ENCODE data around the gene RBMS3.

The RBMS3 gene

DNA sequence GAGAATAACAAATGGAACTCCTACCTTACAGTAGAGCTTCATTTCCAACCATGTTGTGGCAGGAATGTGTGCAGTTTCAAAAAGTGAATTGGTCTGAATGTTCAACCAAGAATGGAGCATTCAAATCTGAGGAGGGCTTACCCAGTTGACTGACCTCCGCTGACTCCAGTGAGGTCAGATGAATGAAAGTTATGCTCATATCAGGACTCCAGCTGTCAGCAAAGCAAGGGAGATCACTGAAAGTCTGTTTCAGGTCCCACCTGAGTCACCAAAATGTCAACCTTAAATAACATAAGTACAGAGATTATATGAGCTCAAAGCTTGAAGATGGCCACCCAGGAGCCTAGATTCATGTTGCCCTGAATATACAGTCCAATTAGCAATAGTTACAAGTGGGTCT is 473.5 kb downstream of the RBMS3 start:
- Histone ChIP-seq H3K9me3 (ENCODE audit: insufficient read depth, low read depth, low read length) (no peaks in the 10 kb centered on the region), H3K9ac (ENCODE audit: low read depth, low read length) (no peak overlapping the region), H3K4me1 (ENCODE audit: insufficient read depth, low read length) (peaks cover 3% of the 10 kb centered on the region; the same call in 1 of the 2 replicates), H3K36me3 (ENCODE audit: insufficient read depth, low read depth, low read length) (no peaks in the 10 kb centered on the region), H3K4me3 (ENCODE audit: low read length) (no peak overlapping the region), H3K27me3 (ENCODE audit: insufficient read depth, low read length) (no peaks in the 10 kb centered on the region), H3K27ac (ENCODE audit: low read length) (no peak overlapping the region)

DNA sequence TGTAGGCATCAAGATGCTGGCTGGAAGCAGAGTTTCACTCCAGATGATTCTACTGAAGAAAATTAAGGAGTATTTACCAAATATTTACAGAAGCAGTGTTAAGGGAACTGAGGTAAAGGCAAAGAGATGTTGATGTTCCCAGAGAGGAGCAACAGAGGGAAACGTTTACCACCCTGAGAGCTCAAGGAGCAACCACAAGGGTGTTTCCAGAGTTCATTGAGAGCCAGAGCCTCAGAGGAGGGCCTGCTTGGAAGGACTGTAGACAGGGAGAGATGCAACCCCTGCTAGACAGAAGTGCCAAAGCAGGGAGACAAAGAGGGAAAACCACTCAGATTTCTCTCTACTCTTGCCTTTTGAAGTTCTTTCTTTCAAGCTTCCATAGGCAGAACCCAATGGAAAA is 474.5 kb downstream of the RBMS3 start:
- H3K36me3 ChIP-seq (ENCODE audit: insufficient read depth, low read depth, low read length) = no peaks in the 10 kb centered on the region
- no peak overlapping the region for H3K9ac ChIP-seq (ENCODE audit: low read depth, low read length)
- H3K9me3 ChIP-seq (ENCODE audit: insufficient read depth, low read depth, low read length) = no peaks in the 10 kb centered on the region
- no peak overlapping the region for H3K27ac ChIP-seq (ENCODE audit: low read length)
- no peaks in the 10 kb centered on the region for H3K27me3 ChIP-seq (ENCODE audit: insufficient read depth, low read length)
- H3K4me3 ChIP-seq (ENCODE audit: low read length) = no peak overlapping the region
- peaks cover 6% of the 10 kb centered on the region for H3K4me1 ChIP-seq (ENCODE audit: insufficient read depth, low read length)

DNA sequence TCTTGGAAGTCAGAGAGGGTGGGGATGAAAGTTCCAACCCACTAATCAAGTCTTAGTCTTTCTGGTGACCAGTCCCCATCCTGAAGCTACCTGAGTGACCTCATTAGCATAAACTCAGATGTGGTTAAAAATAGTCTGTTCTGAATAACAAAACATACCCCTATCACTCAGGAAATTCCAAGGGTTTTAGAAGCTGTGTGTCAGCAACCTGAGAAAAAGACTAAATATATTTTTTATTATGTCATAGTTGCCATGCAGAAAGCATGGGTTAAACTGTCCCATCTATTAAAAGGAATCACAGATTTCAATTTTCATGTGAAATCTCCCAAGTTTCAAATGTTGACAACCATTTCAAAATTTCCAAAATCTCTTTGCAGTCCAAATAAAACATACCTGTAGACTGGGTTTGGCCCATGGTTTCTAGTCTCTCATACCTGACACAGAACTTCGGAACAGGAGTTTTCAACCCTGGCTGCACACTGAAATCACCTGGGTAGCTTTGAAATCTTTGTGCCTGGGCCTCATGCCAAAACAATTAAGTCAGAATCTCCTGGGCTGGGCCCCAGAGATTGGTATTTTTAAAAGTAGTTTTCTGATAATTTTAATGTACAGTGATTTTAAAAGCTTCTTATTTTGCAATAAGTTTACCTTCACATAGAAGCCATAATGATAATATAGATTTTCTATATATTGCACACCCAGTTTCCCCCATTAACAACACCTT is 476.3 kb downstream of the RBMS3 start:
- Histone ChIP-seq H3K4me3 (ENCODE audit: low read length) (no peak overlapping the region), H3K9me3 (ENCODE audit: insufficient read depth, low read depth, low read length) (no peaks in the 10 kb centered on the region), H3K27me3 (ENCODE audit: insufficient read depth, low read length) (no peaks in the 10 kb centered on the region), H3K36me3 (ENCODE audit: insufficient read depth, low read depth, low read length) (no peaks in the 10 kb centered on the region), H3K9ac (ENCODE audit: low read depth, low read length) (no peak overlapping the region), H3K4me1 (ENCODE audit: insufficient read depth, low read length) (peaks cover 6% of the 10 kb centered on the region), H3K27ac (ENCODE audit: low read length) (no peak overlapping the region)

DNA sequence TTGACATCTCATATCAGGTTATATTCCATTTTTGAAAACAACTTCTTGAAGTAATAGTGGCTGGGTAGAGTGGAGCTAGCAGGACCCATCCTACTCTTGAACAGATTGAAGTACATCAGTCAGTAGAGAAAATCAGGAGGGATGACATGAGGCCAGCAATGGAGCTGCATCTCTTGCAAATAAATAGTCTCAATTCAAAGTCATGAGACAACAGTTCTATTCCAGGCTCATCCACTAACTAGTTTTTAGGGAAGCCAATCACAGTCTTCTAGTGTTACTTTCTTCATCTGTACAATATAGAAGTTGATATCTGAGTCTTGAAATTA is 477.2 kb downstream of the RBMS3 start:
- no peaks in the 10 kb centered on the region for H3K27me3 ChIP-seq (ENCODE audit: insufficient read depth, low read length)
- H3K9me3 ChIP-seq (ENCODE audit: insufficient read depth, low read depth, low read length) = no peaks in the 10 kb centered on the region
- H3K27ac ChIP-seq (ENCODE audit: low read length) = no peak overlapping the region
- no peak overlapping the region for H3K9ac ChIP-seq (ENCODE audit: low read depth, low read length)
- H3K4me3 ChIP-seq (ENCODE audit: low read length) = no peak overlapping the region
- peaks cover 6% of the 10 kb centered on the region for H3K4me1 ChIP-seq (ENCODE audit: insufficient read depth, low read length)
- no peaks in the 10 kb centered on the region for H3K36me3 ChIP-seq (ENCODE audit: insufficient read depth, low read depth, low read length)

DNA sequence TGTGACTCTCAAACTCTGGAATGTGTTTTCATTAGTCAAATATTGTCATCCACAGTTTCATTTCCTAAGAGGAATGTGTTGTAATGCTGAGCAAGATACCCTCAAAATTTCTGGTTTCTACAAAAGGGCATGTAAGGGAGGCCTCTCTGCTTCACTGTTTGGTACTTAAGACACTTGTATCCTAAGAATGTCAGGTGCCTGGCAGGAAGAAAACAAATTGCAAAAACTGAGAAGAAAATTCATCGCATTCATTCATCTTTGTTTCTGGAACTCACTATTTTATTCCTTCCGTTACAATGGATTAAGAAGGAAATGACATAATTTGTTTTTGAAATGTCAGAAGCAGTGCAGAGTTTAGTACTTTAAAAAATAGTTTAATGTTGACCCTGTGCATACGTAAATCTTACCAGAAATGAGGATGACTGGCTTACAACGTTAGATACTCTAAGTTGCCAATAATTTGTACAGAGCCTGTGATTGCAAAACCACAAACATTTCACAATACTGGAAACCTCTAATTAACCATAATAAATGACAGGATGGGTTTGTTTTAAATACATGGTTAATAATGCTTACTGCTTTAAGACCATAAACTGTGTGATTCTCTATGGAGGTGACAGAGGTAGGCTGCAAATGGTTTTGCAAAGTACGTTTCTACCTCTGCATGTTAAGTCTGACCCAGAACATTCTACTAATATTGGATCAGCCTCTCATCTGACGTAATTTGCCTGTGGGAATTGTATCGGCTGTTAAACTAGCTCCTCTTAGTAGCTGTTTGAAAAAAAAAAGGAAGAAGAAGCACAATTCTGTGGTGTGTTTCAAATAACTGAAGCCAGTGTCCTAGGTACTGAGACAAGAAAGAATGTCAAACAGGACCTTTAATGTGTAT is 477.8 kb downstream of the RBMS3 start:
- H3K27ac ChIP-seq (ENCODE audit: low read length) = no peak overlapping the region
- no peaks in the 10 kb centered on the region for H3K36me3 ChIP-seq (ENCODE audit: insufficient read depth, low read depth, low read length)
- H3K9ac ChIP-seq (ENCODE audit: low read depth, low read length) = no peak overlapping the region
- no peaks in the 10 kb centered on the region for H3K9me3 ChIP-seq (ENCODE audit: insufficient read depth, low read depth, low read length)
- no peaks in the 10 kb centered on the region for H3K27me3 ChIP-seq (ENCODE audit: insufficient read depth, low read length)
- no peak overlapping the region for H3K4me3 ChIP-seq (ENCODE audit: low read length)
- H3K4me1 ChIP-seq (ENCODE audit: insufficient read depth, low read length) = peaks cover 6% of the 10 kb centered on the region

DNA sequence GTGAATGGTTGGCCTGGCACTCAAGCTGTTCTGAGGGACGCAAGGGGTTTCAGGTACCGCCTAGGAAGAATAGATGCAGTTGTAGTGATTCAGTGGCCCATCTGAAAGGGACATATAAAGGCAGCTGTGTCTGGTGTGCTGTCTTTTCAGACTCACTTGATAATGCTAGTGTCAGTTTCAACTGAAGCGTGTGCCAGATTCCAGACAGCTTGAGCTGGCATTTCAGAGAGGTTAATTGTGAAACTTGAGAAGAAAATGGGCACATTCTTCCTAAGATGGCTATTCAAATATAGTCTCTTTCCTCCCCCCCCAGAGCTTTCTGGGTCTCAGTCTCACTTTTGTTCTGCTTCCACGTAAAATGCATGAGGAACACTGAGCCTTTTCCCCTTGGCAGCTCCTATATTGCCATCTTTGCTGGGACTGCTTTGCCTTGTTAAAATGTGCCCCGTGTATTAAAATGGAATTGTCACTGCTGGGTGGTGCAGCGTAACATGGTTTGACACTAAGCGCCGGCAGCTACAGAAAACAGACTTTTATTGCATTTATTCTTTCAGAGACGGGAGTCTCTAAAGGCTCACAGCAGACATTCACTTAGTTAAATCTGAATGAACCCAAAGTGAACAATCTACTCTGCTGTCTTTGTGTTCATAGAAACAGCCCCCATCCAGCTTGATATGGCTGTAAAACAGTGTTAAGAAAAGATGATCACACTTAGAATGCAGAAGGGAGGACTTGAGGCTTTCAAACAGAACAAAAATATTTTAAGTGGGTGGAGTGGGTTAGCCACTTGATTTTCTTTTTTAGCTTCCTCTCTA is 478.7 kb downstream of the RBMS3 start:
- Histone ChIP-seq H3K27me3 (ENCODE audit: insufficient read depth, low read length) (no peaks in the 10 kb centered on the region), H3K36me3 (ENCODE audit: insufficient read depth, low read depth, low read length) (no peaks in the 10 kb centered on the region), H3K27ac (ENCODE audit: low read length) (no peak overlapping the region), H3K4me3 (ENCODE audit: low read length) (no peak overlapping the region), H3K4me1 (ENCODE audit: insufficient read depth, low read length) (peaks cover 6% of the 10 kb centered on the region), H3K9me3 (ENCODE audit: insufficient read depth, low read depth, low read length) (no peaks in the 10 kb centered on the region), H3K9ac (ENCODE audit: low read depth, low read length) (no peak overlapping the region)

DNA sequence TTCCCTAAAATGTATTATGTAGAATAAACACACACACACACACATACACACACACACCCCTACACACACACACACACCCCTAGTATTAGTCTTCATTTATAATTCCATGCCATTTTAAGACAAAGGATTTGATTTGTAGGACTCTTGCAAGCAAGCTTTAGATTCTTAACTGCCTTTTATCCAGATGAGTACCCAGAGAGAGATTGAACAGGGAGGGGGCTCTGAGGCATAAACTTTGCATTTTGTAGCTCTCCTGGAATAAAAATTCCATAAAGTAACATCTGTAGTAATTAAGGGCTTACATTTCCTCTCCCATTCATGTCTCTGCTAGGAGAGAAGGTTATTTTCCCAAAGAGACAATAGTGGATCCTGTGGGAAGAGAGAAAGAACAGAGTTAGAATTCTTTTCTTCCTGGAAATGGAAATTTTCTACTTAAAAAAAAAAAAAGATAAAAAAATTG is 479.4 kb downstream of the RBMS3 start:
- Histone ChIP-seq H3K4me3 (ENCODE audit: low read length) (no peak overlapping the region), H3K27ac (ENCODE audit: low read length) (no peak overlapping the region), H3K9me3 (ENCODE audit: insufficient read depth, low read depth, low read length) (no peaks in the 10 kb centered on the region), H3K4me1 (ENCODE audit: insufficient read depth, low read length) (peaks cover 6% of the 10 kb centered on the region), H3K27me3 (ENCODE audit: insufficient read depth, low read length) (no peaks in the 10 kb centered on the region), H3K36me3 (ENCODE audit: insufficient read depth, low read depth, low read length) (no peaks in the 10 kb centered on the region), H3K9ac (ENCODE audit: low read depth, low read length) (no peak overlapping the region)

DNA sequence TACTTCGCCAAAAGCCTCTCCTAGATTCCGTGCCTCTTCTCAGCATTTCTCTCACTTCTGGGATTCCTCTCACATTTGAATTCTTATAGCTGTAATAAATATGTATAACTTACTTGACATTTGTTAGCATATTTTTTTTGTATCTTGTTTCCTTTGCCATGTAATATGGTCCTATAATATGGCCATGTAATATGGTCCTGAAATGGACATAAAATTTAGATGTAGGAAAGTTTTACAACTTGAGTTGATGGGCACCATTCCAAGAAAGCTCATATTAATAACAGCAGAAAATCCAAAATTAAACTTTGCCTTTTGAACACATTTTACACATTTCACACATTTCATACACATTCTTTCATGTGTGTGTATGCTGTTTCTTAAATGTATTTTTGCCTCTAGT is 480.6 kb downstream of the RBMS3 start:
- H3K4me3 ChIP-seq (ENCODE audit: low read length) = no peak overlapping the region
- H3K4me1 ChIP-seq (ENCODE audit: insufficient read depth, low read length) = peaks cover 6% of the 10 kb centered on the region
- H3K27ac ChIP-seq (ENCODE audit: low read length) = no peak overlapping the region
- no peaks in the 10 kb centered on the region for H3K36me3 ChIP-seq (ENCODE audit: insufficient read depth, low read depth, low read length)
- H3K9me3 ChIP-seq (ENCODE audit: insufficient read depth, low read depth, low read length) = no peaks in the 10 kb centered on the region
- H3K9ac ChIP-seq (ENCODE audit: low read depth, low read length) = no peak overlapping the region
- no peaks in the 10 kb centered on the region for H3K27me3 ChIP-seq (ENCODE audit: insufficient read depth, low read length)

DNA sequence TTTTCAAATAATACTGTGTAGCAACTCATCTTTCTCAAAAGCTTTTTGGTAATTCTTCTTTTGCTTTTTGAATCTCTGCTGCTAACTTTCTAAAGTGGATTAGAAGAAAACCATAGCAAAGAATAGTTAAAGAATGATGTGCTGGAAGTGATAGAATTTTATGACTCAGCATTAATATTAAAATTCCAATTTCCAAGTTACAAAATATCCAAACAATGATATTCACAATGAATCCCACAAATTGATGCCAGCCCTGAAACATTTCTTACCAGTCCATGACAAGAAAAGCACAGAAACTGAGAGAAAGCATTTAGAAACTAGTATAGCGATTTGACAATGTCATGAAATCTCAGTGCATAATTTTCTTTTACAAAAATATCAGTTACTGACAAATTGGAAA is 482.2 kb downstream of the RBMS3 start:
- Histone ChIP-seq H3K9ac (ENCODE audit: low read depth, low read length) (no peak overlapping the region), H3K27ac (ENCODE audit: low read length) (no peak overlapping the region), H3K27me3 (ENCODE audit: insufficient read depth, low read length) (no peaks in the 10 kb centered on the region), H3K4me3 (ENCODE audit: low read length) (no peak overlapping the region), H3K36me3 (ENCODE audit: insufficient read depth, low read depth, low read length) (no peaks in the 10 kb centered on the region), H3K9me3 (ENCODE audit: insufficient read depth, low read depth, low read length) (no peaks in the 10 kb centered on the region), H3K4me1 (ENCODE audit: insufficient read depth, low read length) (peaks cover 4% of the 10 kb centered on the region; the same call in 1 of the 2 replicates)

DNA sequence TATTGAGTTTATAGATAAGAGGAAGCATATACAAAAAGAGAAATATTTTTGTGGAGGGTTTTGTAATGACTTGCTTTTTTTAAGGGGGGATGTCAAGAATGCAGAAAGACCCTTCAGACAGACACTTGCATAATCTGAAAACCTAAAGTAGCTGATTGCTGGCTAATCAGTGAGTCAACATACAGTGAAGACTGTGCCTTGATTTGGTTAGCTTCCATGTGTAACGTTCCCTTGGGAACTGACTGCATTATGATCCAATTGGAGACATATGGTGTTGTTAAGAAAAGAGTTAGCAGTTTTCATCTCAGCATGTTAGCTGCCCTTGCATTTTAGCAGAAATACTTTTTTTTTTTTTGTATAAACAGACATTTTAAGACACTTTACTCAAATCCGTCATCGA is 483.2 kb downstream of the RBMS3 start:
- Histone ChIP-seq H3K27ac (ENCODE audit: low read length) (no peak overlapping the region), H3K4me1 (ENCODE audit: insufficient read depth, low read length) (peaks cover 4% of the 10 kb centered on the region; the same call in 1 of the 2 replicates)

DNA sequence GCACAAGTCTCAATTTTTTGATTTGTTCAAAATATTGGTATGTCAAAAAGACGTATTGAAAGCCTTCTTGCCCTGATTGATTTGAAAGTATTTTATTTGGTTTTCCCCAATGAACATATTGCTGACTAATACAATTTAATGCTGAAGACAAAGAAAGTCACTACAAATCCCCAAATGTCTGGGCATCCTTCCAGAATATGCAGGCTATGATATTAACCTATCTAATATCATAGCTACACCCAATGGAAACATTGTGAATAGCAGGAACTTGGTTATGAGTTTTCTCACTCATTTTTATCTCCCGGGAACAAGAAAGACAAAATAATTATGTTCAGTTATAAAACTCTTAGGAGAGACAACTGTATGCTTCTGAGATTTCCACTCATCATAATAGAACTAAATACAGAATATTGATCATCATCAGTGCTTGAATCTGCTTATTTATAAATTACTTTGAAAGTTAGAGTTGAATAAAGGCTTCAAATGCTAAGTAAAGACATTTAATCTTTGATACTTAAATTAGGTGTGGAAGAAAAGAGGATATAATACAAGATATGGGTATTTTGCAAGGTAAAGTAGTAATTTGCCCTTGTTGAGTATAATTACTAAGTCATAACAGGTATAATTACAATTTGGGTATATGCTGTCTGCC is 483.9 kb downstream of the RBMS3 start:
- Histone ChIP-seq H3K9me3 (ENCODE audit: insufficient read depth, low read depth, low read length) (no peaks in the 10 kb centered on the region), H3K36me3 (ENCODE audit: insufficient read depth, low read depth, low read length) (no peaks in the 10 kb centered on the region), H3K27me3 (ENCODE audit: insufficient read depth, low read length) (no peaks in the 10 kb centered on the region), H3K27ac (ENCODE audit: low read length) (no peak overlapping the region), H3K9ac (ENCODE audit: low read depth, low read length) (no peak overlapping the region), H3K4me3 (ENCODE audit: low read length) (no peak overlapping the region), H3K4me1 (ENCODE audit: insufficient read depth, low read length) (no peaks in the 10 kb centered on the region; the same call in 1 of the 2 replicates)

More for the DNA sequence above, 483.2 kb downstream of the RBMS3 start:
- no peaks in the 10 kb centered on the region for H3K9me3 ChIP-seq (ENCODE audit: insufficient read depth, low read depth, low read length)
- H3K4me3 ChIP-seq (ENCODE audit: low read length) = no peak overlapping the region
- no peaks in the 10 kb centered on the region for H3K36me3 ChIP-seq (ENCODE audit: insufficient read depth, low read depth, low read length)
- H3K9ac ChIP-seq (ENCODE audit: low read depth, low read length) = no peak overlapping the region
- no peaks in the 10 kb centered on the region for H3K27me3 ChIP-seq (ENCODE audit: insufficient read depth, low read length)

All from iPS-20b (cell line).